Activated CD8-positive, alpha-beta memory T cell treated with anti-CD3 and anti-CD28 coated beads, Interleukin-2, amount 50 U/mL, for 4 hours (primary cell): ENCODE measurements around the gene ICAM1.
A peak's percentile ranks its signal among the peaks of the same experiment; 100 is the strongest.
"Not testable (repeated sequence)": the region's sequence is repeated elsewhere in the genome, so short reads cannot be mapped to it uniquely, and the experiment has no call there.

Source experiments
- DNase-seq: peaks from one replicate; pipeline ENCODE4 v3.0.0-alpha.2; 2020

The ICAM1 gene

GRCh38 chr19:10278935-10279334 is 8.0 kb downstream of the ICAM1 start:
- DNase-seq, result no peak

- DNase-seq, result no peak
Measured at GRCh38 chr19:10279737-10280442, 9.0 kb downstream of the ICAM1 start.

- not testable (repeated sequence) for DNase-seq
Measured at GRCh38 chr19:10282043-10282442, 11.1 kb downstream of the ICAM1 start.

GRCh38 chr19:10283301-10284064 is 12.6 kb downstream of the ICAM1 start:
- no peak for DNase-seq

- no peak for DNase-seq
Measured at GRCh38 chr19:10284065-10284959, 13.4 kb downstream of the ICAM1 start.

- no peak for DNase-seq
Measured at GRCh38 chr19:10284960-10285278, 14.0 kb downstream of the ICAM1 start.

GRCh38 chr19:10285393-10285792 is 14.5 kb downstream of the ICAM1 start:
- no peak for DNase-seq

- no peak for DNase-seq
Measured at GRCh38 chr19:10286803-10287737, 16.1 kb downstream of the ICAM1 start, which contains the start of gene ICAM4. Gene ICAM4, plus strand, starts transcription at chr19:10286955. Its CDS starts 58 bp downstream, at chr19:10287013.

GRCh38 chr19:10288662-10289166 is 17.8 kb downstream of the ICAM1 start:
- peak; percentile 48 for DNase-seq

- peak; percentile 65 for DNase-seq
Measured at GRCh38 chr19:10289167-10289835, 18.4 kb downstream of the ICAM1 start.

GRCh38 chr19:10289836-10290356 is 19.0 kb downstream of the ICAM1 start, which contains the start of gene ICAM5:
Gene ICAM5, plus strand, starts transcription at chr19:10289952. Its CDS starts 92 bp downstream, at chr19:10290044.
- DNase-seq, result peak; percentile 67

GRCh38 chr19:10290357-10290875 is 19.5 kb downstream of the ICAM1 start:
- no peak for DNase-seq

- DNase-seq, result peak; percentile 68
Measured at GRCh38 chr19:10290876-10291553, 20.1 kb downstream of the ICAM1 start.

GRCh38 chr19:10291554-10292205 is 20.8 kb downstream of the ICAM1 start:
- no peak for DNase-seq

- peak; percentile 68 for DNase-seq
Measured at GRCh38 chr19:10292206-10292788, 21.4 kb downstream of the ICAM1 start.

- no peak for DNase-seq
Measured at GRCh38 chr19:10292789-10293636, 22.1 kb downstream of the ICAM1 start.

GRCh38 chr19:10293637-10294367 is 22.9 kb downstream of the ICAM1 start:
- no peak for DNase-seq

- DNase-seq, result no peak
Measured at GRCh38 chr19:10294368-10294697, 23.4 kb downstream of the ICAM1 start.
